SU-DHL-6 (cell line): ENCODE measurements around the gene COBL.

Experiments used
- H2AFZ ChIP-seq: fragments of 200-600 bp; sonication (generic); 2 replicates; pipeline ENCODE4 v1.6.1; 2014; ENCODE audit warnings: low read depth, mild to moderate bottlenecking, moderate library complexity, mixed read lengths, antibody characterized with exemption, low read length; ENCODE audit not compliant: severe bottlenecking
- H3F3A ChIP-seq: fragments of 200-600 bp; shearing (Covaris generic); 2 replicates; pipeline ENCODE4 v1.6.0; 2016; ENCODE audit warnings: antibody characterized with exemption, mild to moderate bottlenecking; ENCODE audit not compliant: insufficient read depth
- H3K27ac ChIP-seq: fragments of 200-600 bp; sonication (generic); 2 replicates; pipeline ENCODE4 v1.5.1; 2016; ENCODE audit warnings: low read depth, mild to moderate bottlenecking, low read length, moderate library complexity, mixed read lengths
- H3K27me3 ChIP-seq: fragments of 200-600 bp; sonication (generic), shearing (Covaris generic); 2 replicates; pipeline ENCODE4 v1.6.0; 2014; ENCODE audit warnings: mild to moderate bottlenecking, low read length
- H3K36me3 ChIP-seq: fragments of 200-600 bp; sonication (generic); 2 replicates; pipeline ENCODE4 v1.6.1; 2014; ENCODE audit warnings: mild to moderate bottlenecking, low read length, mixed read lengths
- H3K4me2 ChIP-seq: fragments of 300-600, 200-600 bp; shearing (Covaris generic), sonication (generic); 2 replicates; pipeline ENCODE4 v1.6.0; 2014; ENCODE audit warnings: low read length, low read depth, mild to moderate bottlenecking; ENCODE audit not compliant: poor library complexity, severe bottlenecking
- H3K4me3 ChIP-seq: fragments of 200-600 bp; sonication (generic); 2 replicates; pipeline ENCODE4 v1.5.1; 2014; ENCODE audit warnings: antibody characterized with exemption, low read length, mild to moderate bottlenecking, mixed read lengths; ENCODE audit not compliant: insufficient read depth, poor library complexity, severe bottlenecking
- H3K79me2 ChIP-seq: fragments of 200-600 bp; sonication (generic); 2 replicates; pipeline ENCODE4 v1.6.1; 2014; ENCODE audit warnings: mild to moderate bottlenecking, low read length, moderate library complexity; ENCODE audit not compliant: insufficient read depth
- H3K9ac ChIP-seq: fragments of 200-600 bp; sonication (generic); 2 replicates; pipeline ENCODE4 v1.7.0; 2014; ENCODE audit warnings: mild to moderate bottlenecking, low read length
- H3K9me2 ChIP-seq: fragments of 200-600 bp; sonication (generic); replicated peaks from 2 replicates; pipeline ENCODE4 v1.6.1; 2014; ENCODE audit warnings: low read length; ENCODE audit not compliant: insufficient read depth
- H3K9me3 ChIP-seq: fragments of 200-600 bp; sonication (generic); 2 replicates; pipeline ENCODE4 v1.6.1; 2014; ENCODE audit warnings: low read length, mixed read lengths; ENCODE audit not compliant: insufficient read depth
- H4K20me1 ChIP-seq: fragments of 200-600 bp; sonication (generic); 2 replicates; pipeline ENCODE4 v1.6.1; 2014; ENCODE audit warnings: low read depth, mild to moderate bottlenecking, antibody characterized with exemption, low read length, moderate library complexity, mixed read lengths
- CTCF ChIP-seq: fragments of 200-600 bp; sonication (generic); IDR thresholded peaks from one replicate; pipeline ENCODE4 v1.5.1; 2017; ENCODE audit warnings: antibody characterized with exemption, mild to moderate bottlenecking, low read length, moderate library complexity; ENCODE audit not compliant: insufficient read depth, poor library complexity, severe bottlenecking
- EZH2phosphoT487 ChIP-seq: fragments of 200-600 bp; sonication (generic), shearing (Covaris generic); conservative IDR thresholded peaks from 2 replicates; pipeline ENCODE4 v1.6.1; 2018; ENCODE audit warnings: mild to moderate bottlenecking, antibody characterized with exemption, low read length, moderate library complexity, mixed read lengths

COBL gene

GRCh38 chr7:51033727-51034520 lies 282.7 kb downstream of the COBL start:
- H3K9me3 ChIP-seq, result no peaks in the 10 kb centered on the region
- no peak overlapping the region for H3K4me2 ChIP-seq
- H4K20me1 ChIP-seq, result no peaks in the 10 kb centered on the region
- no peak overlapping the region for H3K4me3 ChIP-seq
- H3K9ac ChIP-seq, result no peak overlapping the region
- no peak overlapping the region for H2AFZ ChIP-seq
- H3K79me2 ChIP-seq, result no peaks in the 10 kb centered on the region
- no peaks in the 10 kb centered on the region for H3K36me3 ChIP-seq
- H3K9me2 ChIP-seq, result no peaks in the 10 kb centered on the region
- H3F3A ChIP-seq, result no peaks in the 10 kb centered on the region
- H3K27me3 ChIP-seq, result no peaks in the 10 kb centered on the region
- H3K27ac ChIP-seq, result no peak overlapping the region
- TF ChIP-seq CTCF (no peak), EZH2phosphoT487 (no peak)

DNA sequence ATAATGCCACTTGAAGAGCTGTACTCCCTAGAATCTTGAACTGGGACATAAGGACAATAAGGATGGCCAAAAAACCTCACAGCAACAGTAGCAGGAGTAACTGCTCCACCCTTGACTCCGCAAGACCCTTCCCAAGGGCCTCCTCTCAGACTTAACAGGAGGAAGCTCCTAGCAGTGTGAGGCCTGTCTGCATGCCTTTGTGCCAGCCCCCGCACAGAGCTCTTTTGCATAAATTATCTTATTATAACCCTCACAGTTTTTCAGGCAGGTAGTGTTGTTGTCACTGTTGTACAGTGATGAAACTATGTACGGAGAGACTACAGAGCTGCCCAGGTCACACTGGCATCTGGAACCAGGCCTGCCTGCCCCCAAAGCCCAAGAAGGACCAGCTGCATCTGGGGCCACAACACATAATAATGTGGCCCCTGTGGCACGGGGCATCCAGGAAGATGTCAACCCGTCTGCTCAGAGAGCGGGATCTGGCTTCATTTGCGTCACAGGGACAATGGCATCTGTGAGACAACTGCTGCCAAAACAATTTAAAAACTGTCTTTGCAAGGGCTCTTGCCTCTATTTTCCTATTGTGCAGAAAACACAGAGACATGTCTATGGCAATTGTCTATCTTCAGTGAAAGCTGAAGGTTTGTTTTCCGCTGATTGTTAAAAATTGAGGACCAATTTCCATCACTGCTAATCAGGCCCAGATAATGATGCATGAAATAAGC lies 284.7 kb downstream of the COBL start:
- no peaks in the 10 kb centered on the region for H3F3A ChIP-seq
- no peaks in the 10 kb centered on the region for H3K9me2 ChIP-seq
- no peak overlapping the region for H3K27ac ChIP-seq
- TF ChIP-seq CTCF, result no peak
- no peak for TF ChIP-seq EZH2phosphoT487
- H3K27me3 ChIP-seq, result no peaks in the 10 kb centered on the region
- no peaks in the 10 kb centered on the region for H3K9me3 ChIP-seq
- no peak overlapping the region for H3K9ac ChIP-seq
- no peak overlapping the region for H3K4me3 ChIP-seq
- H2AFZ ChIP-seq, result no peak overlapping the region
- no peak overlapping the region for H3K4me2 ChIP-seq
- H3K36me3 ChIP-seq, result no peaks in the 10 kb centered on the region
- no peaks in the 10 kb centered on the region for H3K79me2 ChIP-seq
- no peaks in the 10 kb centered on the region for H4K20me1 ChIP-seq

DNA sequence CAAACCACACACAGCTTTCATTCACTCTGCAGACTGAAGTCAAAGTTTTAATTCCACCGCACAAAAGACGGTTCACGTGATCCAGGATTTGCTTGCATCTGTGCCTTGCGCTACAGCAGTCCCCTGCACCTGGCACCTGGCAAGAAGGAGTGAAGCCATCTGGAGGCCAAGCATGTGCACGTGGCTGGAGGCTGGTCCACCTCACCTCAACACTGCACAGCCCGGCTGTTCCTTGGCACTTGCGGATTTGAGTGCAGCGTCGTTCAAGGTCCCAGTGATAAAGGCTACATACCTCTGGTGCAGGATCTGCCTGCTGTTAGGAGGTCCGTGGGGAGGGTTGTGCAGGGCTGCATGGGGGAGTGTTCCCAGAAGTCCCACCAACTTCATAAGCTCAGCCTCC lies 285.4 kb downstream of the COBL start:
- no peaks in the 10 kb centered on the region for H3K27me3 ChIP-seq
- H3K4me3 ChIP-seq, result no peak overlapping the region
- no peak overlapping the region for H3K9ac ChIP-seq
- H3K9me2 ChIP-seq, result no peaks in the 10 kb centered on the region
- no peaks in the 10 kb centered on the region for H3K36me3 ChIP-seq
- no peaks in the 10 kb centered on the region for H4K20me1 ChIP-seq
- no peak overlapping the region for H3K27ac ChIP-seq
- no peaks in the 10 kb centered on the region for H3F3A ChIP-seq
- no peak overlapping the region for H2AFZ ChIP-seq
- no peaks in the 10 kb centered on the region for H3K9me3 ChIP-seq
- TF ChIP-seq CTCF (no peak), EZH2phosphoT487 (no peak)
- no peak overlapping the region for H3K4me2 ChIP-seq
- H3K79me2 ChIP-seq, result no peaks in the 10 kb centered on the region
